Liver (tissue), 9 donors: Measurements from ENCODE around the gene HDAC9. TPM values are rescaled to one million over a fixed set of nuclear protein-coding genes. Genes with fewer than 3 reads are reported as not detected.

ENCODE experiments used
- DNase-seq: peaks from one replicate; pipeline ENCODE4 v3.0.0-alpha.2; 2017; ENCODE audit warnings: low spot score
- H3K27ac ChIP-seq, 2 donors: one replicate each; pipeline ENCODE4 v1.7.0; 2013; ENCODE audit warnings: inconsistent platforms in 2 of 2, low read length in 2 of 2, control low read depth in 1 of 2, low read depth in 1 of 2, mild to moderate bottlenecking in 1 of 2
- H3K27me3 ChIP-seq, 4 donors: one replicate each; pipeline versions ENCODE4 v1.6.1 to v1.7.0; 2013; ENCODE audit warnings: low read length in 3 of 4, inconsistent platforms in 1 of 4, mild to moderate bottlenecking in 1 of 4, moderate library complexity in 1 of 4; ENCODE audit not compliant: control insufficient read depth in 4 of 4, insufficient read depth in 4 of 4
- H3K36me3 ChIP-seq, 4 donors: one replicate each; pipeline versions ENCODE4 v1.6.1 to v1.7.0; 2013; ENCODE audit warnings: low read length in 3 of 4, mild to moderate bottlenecking in 3 of 4, low read depth in 1 of 4, moderate library complexity in 1 of 4; ENCODE audit not compliant: control insufficient read depth in 4 of 4, insufficient read depth in 3 of 4
- H3K4me1 ChIP-seq, 4 donors: one replicate each; pipeline versions ENCODE4 v1.6.1 to v1.7.0; 2013; ENCODE audit warnings: low read length in 3 of 4, mild to moderate bottlenecking in 3 of 4, moderate library complexity in 1 of 4; ENCODE audit not compliant: control insufficient read depth in 4 of 4, insufficient read depth in 4 of 4
- H3K4me3 ChIP-seq, 3 donors: one replicate each; pipeline versions ENCODE4 v1.6.1 to v1.7.0; 2013; ENCODE audit warnings: low read length in 3 of 3, control low read depth in 1 of 3, low read depth in 1 of 3, mild to moderate bottlenecking in 1 of 3
- H3K9ac ChIP-seq, 2 donors: one replicate each; pipeline ENCODE4 v1.7.0; 2013; ENCODE audit warnings: low read length in 2 of 2, mild to moderate bottlenecking in 2 of 2, moderate library complexity in 2 of 2, control low read depth in 1 of 2, low read depth in 1 of 2
- H3K9me3 ChIP-seq, 4 donors: one replicate each; pipeline versions ENCODE4 v1.6.1 to v1.7.0; 2013; ENCODE audit warnings: low read length in 3 of 4; ENCODE audit not compliant: control insufficient read depth in 4 of 4
- ATF3 ChIP-seq: IDR thresholded peaks from 2 replicates; pipeline ENCODE4 v1.6.1; 2016; ENCODE audit warnings: antibody characterized with exemption
- CTCF ChIP-seq: fragments of 150-350 bp; IDR thresholded peaks from 2 replicates; pipeline ENCODE4 v1.5.1; 2017; ENCODE audit warnings: improper control_type of control experiment, low read depth, low read length; ENCODE audit not compliant: missing input control
- EGR1 ChIP-seq, 2 donors: IDR thresholded peaks; 2 replicates each; pipeline ENCODE4 v1.6.1; 2016 to 2018; ENCODE audit warnings: antibody characterized with exemption in 2 of 2, low read depth in 2 of 2
- FOXA1 ChIP-seq: IDR thresholded peaks from 2 replicates; pipeline ENCODE4 v1.6.1; 2016; ENCODE audit warnings: antibody characterized with exemption
- FOXA2 ChIP-seq: IDR thresholded peaks from 2 replicates; pipeline ENCODE4 v1.6.1; 2016; ENCODE audit warnings: antibody characterized with exemption
- GABPA ChIP-seq, 2 donors: IDR thresholded peaks in 1 of 2; conservative IDR thresholded peaks in 1 of 2; 2 replicates each; pipeline ENCODE4 v1.6.1; 2016; ENCODE audit warnings: antibody characterized with exemption in 2 of 2, mild to moderate bottlenecking in 1 of 2, moderate library complexity in 1 of 2
- HNF4A ChIP-seq, 2 donors: conservative IDR thresholded peaks; 2 replicates each; pipeline ENCODE4 v1.6.1; 2016; ENCODE audit warnings: antibody characterized with exemption in 2 of 2, mild to moderate bottlenecking in 2 of 2
- HNF4G ChIP-seq: IDR thresholded peaks from 2 replicates; pipeline ENCODE4 v1.6.1; 2016; ENCODE audit warnings: antibody characterized with exemption
- JUND ChIP-seq, 2 donors: IDR thresholded peaks; 2 replicates each; pipeline ENCODE4 v1.6.1; 2016; ENCODE audit warnings: antibody characterized with exemption in 2 of 2
- MAX ChIP-seq: IDR thresholded peaks from 2 replicates; pipeline ENCODE4 v1.6.1; 2016; ENCODE audit warnings: antibody characterized with exemption
- NR2F2 ChIP-seq: IDR thresholded peaks from 2 replicates; pipeline ENCODE4 v1.6.1; 2016; ENCODE audit warnings: antibody characterized with exemption
- RAD21 ChIP-seq, 2 donors: IDR thresholded peaks; 2 replicates each; pipeline ENCODE4 v1.6.1; 2016; ENCODE audit warnings: antibody characterized with exemption in 2 of 2, mild to moderate bottlenecking in 2 of 2
- REST ChIP-seq: IDR thresholded peaks from 2 replicates; pipeline ENCODE4 v1.6.1; 2016; ENCODE audit warnings: antibody characterized with exemption, mild to moderate bottlenecking
- RXRA ChIP-seq, 2 donors: IDR thresholded peaks; 2 replicates each; pipeline ENCODE4 v1.6.1; 2017 to 2018; ENCODE audit warnings: antibody characterized with exemption in 2 of 2, mild to moderate bottlenecking in 1 of 2
- SP1 ChIP-seq: IDR thresholded peaks from 2 replicates; pipeline ENCODE4 v1.6.1; 2018; ENCODE audit warnings: antibody characterized with exemption, mild to moderate bottlenecking
- TAF1 ChIP-seq: conservative IDR thresholded peaks from 2 replicates; pipeline ENCODE4 v1.6.1; 2016; ENCODE audit warnings: antibody characterized with exemption, mild to moderate bottlenecking
- YY1 ChIP-seq: IDR thresholded peaks from 2 replicates; pipeline ENCODE4 v1.6.1; 2016; ENCODE audit warnings: antibody characterized with exemption, mild to moderate bottlenecking
- ZBTB33 ChIP-seq: IDR thresholded peaks from 2 replicates; pipeline ENCODE4 v1.6.1; 2016; ENCODE audit warnings: antibody characterized with exemption
- WGBS: extraction: QIAGEN DNeasy Blood & Tissue Kit; methylation state at CpG from one replicate; pipeline ENCODE4 v1.1.7; 2013; 5-methylcytosine and 5-hydroxymethylcytosine counted together
- polyA plus RNA-seq, 2 donors: library from polyadenylated mRNA; stranded (reverse) in 1 of 2; unstranded in 1 of 2; fragments of 200-250 nt in 1 of 2; fragments of >200 nt in 1 of 2; fragmentation: Nextera tagmentation in 1 of 2; extraction: Ambion mirVana in 1 of 2; gene quantifications; one replicate each; pipeline versions ENCODE4 v1.2.1 to v1.2.3, GENCODE V29; 2013 to 2015
- total RNA-seq, 2 donors: library from RNA; depleted of rRNA; stranded (reverse); fragments of >200 nt; gene quantifications; one replicate each; pipeline ENCODE4 v1.2.3, GENCODE V29; 2014
- donor health status: healthy.
- donor health status: healthy.
- donor health status: healthy.
- donor health status: healthy.
- donor health status: healthy.

The HDAC9 gene
- total and polyA plus RNA-seq, 4 donors, result 1.0 to 10.1 (median 2.3) TPM

- TF ChIP-seq HNF4A (conservative IDR thresholded peaks at IDR 0.05) (no peak), ZBTB33 (peak; percentile 33), RAD21 (IDR thresholded peaks at IDR 0.05) (no peak), HNF4G (no peak), JUND (IDR thresholded peaks at IDR 0.05) (peak in 1 of 2 donors; percentile 43), GABPA (IDR thresholded peaks at IDR 0.05 in 1 of 2, conservative IDR thresholded peaks at IDR 0.05 in 1 of 2) (no peak), MAX (no peak), CTCF (no peak)
- Histone ChIP-seq H3K4me1 (no peaks in the 10 kb centered on the region), H3K36me3 (no peaks in the 10 kb centered on the region), H3K9me3 (no peaks in the 10 kb centered on the region), H3K4me3 (no peak overlapping the region), H3K9ac (no peak overlapping the region), H3K27ac (no peak overlapping the region), H3K27me3 (no peaks in the 10 kb centered on the region)
- DNase-seq, result no peak
- WGBS, result 60% methylated on average over 4 of the region's 4 CpGs
These were observed 143.3 kb downstream of the HDAC9 start for GRCh38 chr7:18638594-18639452.

GRCh38 chr7:18639711-18640110, 144.2 kb downstream of the HDAC9 start:
- Histone ChIP-seq H3K36me3 (no peaks in the 10 kb centered on the region), H3K4me1 (no peaks in the 10 kb centered on the region), H3K4me3 (no peak overlapping the region), H3K27me3 (no peaks in the 10 kb centered on the region), H3K9me3 (no peaks in the 10 kb centered on the region), H3K27ac (no peak overlapping the region), H3K9ac (no peak overlapping the region)
- no peak for TF ChIP-seq NR2F2
- TF ChIP-seq REST, result no peak
- TF ChIP-seq GABPA (IDR thresholded peaks at IDR 0.05 in 1 of 2, conservative IDR thresholded peaks at IDR 0.05 in 1 of 2), result no peak
- no peak for TF ChIP-seq YY1
- TF ChIP-seq RAD21 (IDR thresholded peaks at IDR 0.05), result no peak
- TF ChIP-seq FOXA1, result no peak
- TF ChIP-seq SP1, result no peak
- no peak for TF ChIP-seq JUND (IDR thresholded peaks at IDR 0.05)
- TF ChIP-seq ZBTB33, result no peak
- TF ChIP-seq CTCF, result no peak
- TF ChIP-seq HNF4G, result no peak
- no peak for TF ChIP-seq EGR1 (IDR thresholded peaks at IDR 0.05; ENCODE audit: low read depth in 2 of 2)
- TF ChIP-seq HNF4A (conservative IDR thresholded peaks at IDR 0.05), result no peak
- TF ChIP-seq FOXA2, result no peak
- no peak for TF ChIP-seq MAX
- no peak for TF ChIP-seq ATF3
- no peak for TF ChIP-seq RXRA (IDR thresholded peaks at IDR 0.05)
- TF ChIP-seq TAF1, result no peak
- 48% methylated on average over 1 of the region's 1 CpG for WGBS
- DNase-seq, result no peak
